Spinal cord (tissue), 10 donors: Measurements from ENCODE around the gene NKX2-8. TPM values are rescaled to one million over a fixed set of nuclear protein-coding genes. Genes with fewer than 3 reads are reported as not detected.

ENCODE experiments used
- DNase-seq, 6 donors: peaks; one replicate each; pipeline versions ENCODE4 v3.0.0 to v3.0.0-alpha.2; 2013 to 2015; ENCODE audit warnings: low spot score in 6 of 6, low read depth in 4 of 6
- H3K27ac ChIP-seq: one replicate; pipeline ENCODE4 v1.5.1; 2013; ENCODE audit warnings: low read depth, low read length, control low read depth
- H3K27me3 ChIP-seq: one replicate; pipeline ENCODE4 v1.6.1; 2013; ENCODE audit warnings: low read length; ENCODE audit not compliant: control insufficient read depth, insufficient read depth
- H3K36me3 ChIP-seq: one replicate; pipeline ENCODE4 v1.6.1; 2013; ENCODE audit warnings: low read length; ENCODE audit not compliant: control insufficient read depth, insufficient read depth
- H3K4me1 ChIP-seq: one replicate; pipeline ENCODE4 v1.6.1; 2013; ENCODE audit warnings: low read length; ENCODE audit not compliant: control insufficient read depth, insufficient read depth
- H3K4me3 ChIP-seq: one replicate; pipeline ENCODE4 v1.5.1; 2013; ENCODE audit warnings: low read depth, low read length, control low read depth
- H3K9me3 ChIP-seq: one replicate; pipeline ENCODE4 v1.6.1; 2013; ENCODE audit warnings: low read length; ENCODE audit not compliant: control insufficient read depth, insufficient read depth
- WGBS: methylation state at CpG from one replicate; pipeline ENCODE4 v1.1.5; 2013; ENCODE audit warnings: missing lambda C conversion rate; ENCODE audit not compliant: insufficient coverage; 5-methylcytosine and 5-hydroxymethylcytosine counted together
- long read RNA-seq, 4 donors: transcript quantifications; one replicate each; lab custom pipeline, GENCODE V29; 2026
- polyA plus RNA-seq, 2 donors: library from polyadenylated mRNA; unstranded; fragments of 120-200 nt; gene quantifications; one replicate each; pipeline ENCODE4 v1.2.1, GENCODE V29; 2013; ENCODE audit not compliant: insufficient read length in 2 of 2
- total RNA-seq, 2 donors: library from RNA; depleted of rRNA in 1 of 2; stranded (reverse); fragments of 120-200 nt in 1 of 2; fragments of >200 nt in 1 of 2; gene quantifications; one replicate each; pipeline versions ENCODE4 v1.2.3 to v1.2.4, GENCODE V29; 2013 to 2014
- donor health status: healthy.

NKX2-8 gene
- total RNA-seq (under 1 TPM in 1 of 2 donors, not detected in 1; 0.11 TPM), polyA plus RNA-seq (under 1 TPM in 1 of 2 donors, not detected in 1; 0.21 TPM)
- long read RNA-seq, donor 1: 0 reads
- long read RNA-seq, donor 2: 0 reads
- long read RNA-seq, donor 3: 0 reads
- long read RNA-seq, donor 4: 0 reads

- no peak for DNase-seq
- peak within 1 kb of the TSS; percentile 24 for H3K4me3 ChIP-seq
- H3K36me3 ChIP-seq: no peaks in the 10 kb centered on the region
- H3K27ac ChIP-seq: no peak within 1 kb of the TSS
- no peaks in the 10 kb centered on the region for H3K9me3 ChIP-seq
- H3K27me3 ChIP-seq: peaks cover 91% of the 10 kb centered on the region
- WGBS: under 1% methylated on average over 61 of the region's 62 CpGs
- H3K4me1 ChIP-seq: peaks cover 46% of the 10 kb centered on the region
Observed at GRCh38 chr14:36582011-36582873, at the start of gene NKX2-8. Gene NKX2-8, minus strand, starts transcription at chr14:36582614. Its CDS starts 225 bp downstream, at chr14:36582389.

GRCh38 chr14:36627981-36628380 is 45.6 kb upstream of the NKX2-8 start:
- Histone ChIP-seq H3K27ac (no peak overlapping the region), H3K9me3 (no peaks in the 10 kb centered on the region), H3K36me3 (no peaks in the 10 kb centered on the region), H3K27me3 (peaks cover 11% of the 10 kb centered on the region), H3K4me1 (no peaks in the 10 kb centered on the region), H3K4me3 (no peak overlapping the region)
- 93% methylated on average over 2 of the region's 3 CpGs for WGBS
- no peak for DNase-seq

- WGBS: 70% methylated on average over 4 of the region's 4 CpGs
- Histone ChIP-seq H3K27me3 (peaks cover 11% of the 10 kb centered on the region), H3K36me3 (no peaks in the 10 kb centered on the region), H3K9me3 (no peaks in the 10 kb centered on the region), H3K4me3 (no peak overlapping the region), H3K27ac (no peak overlapping the region), H3K4me1 (no peaks in the 10 kb centered on the region)
- no peak for DNase-seq
Observed at GRCh38 chr14:36626151-36626550, 43.7 kb upstream of the NKX2-8 start.

GRCh38 chr14:36625436-36625835 is 43.0 kb upstream of the NKX2-8 start:
- DNase-seq: no peak
- Histone ChIP-seq H3K27me3 (peaks cover 11% of the 10 kb centered on the region), H3K9me3 (no peaks in the 10 kb centered on the region), H3K4me3 (no peak overlapping the region), H3K27ac (no peak overlapping the region), H3K36me3 (no peaks in the 10 kb centered on the region), H3K4me1 (no peaks in the 10 kb centered on the region)
- WGBS: 70% methylated on average over 2 of the region's 4 CpGs

GRCh38 chr14:36625014-36625413 is 42.6 kb upstream of the NKX2-8 start:
- DNase-seq: no peak
- Histone ChIP-seq H3K4me1 (no peaks in the 10 kb centered on the region), H3K27ac (no peak overlapping the region), H3K4me3 (no peak overlapping the region), H3K9me3 (no peaks in the 10 kb centered on the region), H3K27me3 (peaks cover 11% of the 10 kb centered on the region), H3K36me3 (no peaks in the 10 kb centered on the region)
- WGBS: 100% methylated on average over 1 of the region's 1 CpG

- DNase-seq: no peak
- H3K27ac ChIP-seq: no peak overlapping the region
- no peaks in the 10 kb centered on the region for H3K27me3 ChIP-seq
- no peaks in the 10 kb centered on the region for H3K9me3 ChIP-seq
- no peaks in the 10 kb centered on the region for H3K36me3 ChIP-seq
- no peaks in the 10 kb centered on the region for H3K4me1 ChIP-seq
- WGBS: 80% methylated on average over 1 of the region's 2 CpGs
- no peak overlapping the region for H3K4me3 ChIP-seq
Observed at GRCh38 chr14:36619853-36620252, 37.4 kb upstream of the NKX2-8 start.

- DNase-seq: no peak
- H3K4me3 ChIP-seq: no peak overlapping the region
- no peaks in the 10 kb centered on the region for H3K4me1 ChIP-seq
- no CpG with 5 or more reads among the region's 3 CpGs for WGBS
- H3K9me3 ChIP-seq: no peaks in the 10 kb centered on the region
- no peaks in the 10 kb centered on the region for H3K36me3 ChIP-seq
- H3K27ac ChIP-seq: no peak overlapping the region
- no peaks in the 10 kb centered on the region for H3K27me3 ChIP-seq
Observed at GRCh38 chr14:36619131-36619530, 36.7 kb upstream of the NKX2-8 start.

GRCh38 chr14:36618641-36619040 is 36.2 kb upstream of the NKX2-8 start:
- no peak for DNase-seq
- Histone ChIP-seq H3K27ac (no peak overlapping the region), H3K36me3 (no peaks in the 10 kb centered on the region), H3K4me3 (no peak overlapping the region), H3K9me3 (no peaks in the 10 kb centered on the region), H3K4me1 (no peaks in the 10 kb centered on the region), H3K27me3 (no peaks in the 10 kb centered on the region)
- 70% methylated on average over 2 of the region's 2 CpGs for WGBS

- WGBS: 69% methylated on average over 4 of the region's 5 CpGs
- H3K4me1 ChIP-seq: no peaks in the 10 kb centered on the region
- DNase-seq: no peak
- H3K27me3 ChIP-seq: no peaks in the 10 kb centered on the region
- no peak overlapping the region for H3K4me3 ChIP-seq
- no peaks in the 10 kb centered on the region for H3K9me3 ChIP-seq
- no peak overlapping the region for H3K27ac ChIP-seq
- H3K36me3 ChIP-seq: no peaks in the 10 kb centered on the region
Observed at GRCh38 chr14:36617824-36618223, 35.4 kb upstream of the NKX2-8 start.

GRCh38 chr14:36605506-36605857 is 23.1 kb upstream of the NKX2-8 start:
- WGBS: no CpG with 5 or more reads among the region's 1 CpG
- Histone ChIP-seq H3K36me3 (no peaks in the 10 kb centered on the region), H3K27me3 (peaks cover 21% of the 10 kb centered on the region), H3K9me3 (no peaks in the 10 kb centered on the region), H3K4me3 (no peak overlapping the region), H3K27ac (no peak overlapping the region), H3K4me1 (no peaks in the 10 kb centered on the region)
- DNase-seq: peak in 2 of 6 donors; percentile 10 to 67
